HEK293 (cell line): ENCODE data around the gene LTBP1.

Source experiments
- CTCF ChIA-PET: fragments of 350-600 bp; formaldehyde crosslinking; extraction: SDS; loops from one replicate; lab custom pipeline; 2021; ENCODE audit warnings: antibody characterized with exemption; lab: Yijun Ruan, JAX
- POLR2A ChIA-PET: fragments of 300-600 bp; formaldehyde crosslinking; extraction: SDS; loops from one replicate; lab custom pipeline; 2020; ENCODE audit warnings: antibody characterized with exemption, inconsistent platforms; lab: Yijun Ruan, JAX
- H3K27ac ChIP-seq: fragments of 200-500 bp; sonication (Bioruptor generic); 2 replicates; pipeline ENCODE4 v1.5.1; 2014; ENCODE audit warnings: low read depth, low read length, control low read depth, inconsistent platforms; ENCODE audit errors: extremely low read depth
- H3K36me3 ChIP-seq, 2 experiments: fragments of 200-500 bp in 1 of 2; sonication (Bioruptor generic) in 1 of 2; 1 replicate in 1 of 2; 2 replicates in 1 of 2; pipeline ENCODE4 v1.5.1; 2014 to 2017; ENCODE audit warnings: inconsistent platforms in 2 of 2, low read length in 2 of 2; ENCODE audit not compliant: control insufficient read depth in 2 of 2, insufficient read depth in 1 of 2
- H3K4me1 ChIP-seq: fragments of 200-500 bp; sonication (Bioruptor generic); 2 replicates; pipeline ENCODE4 v1.5.1; 2014; ENCODE audit warnings: mild to moderate bottlenecking, low read length, inconsistent platforms; ENCODE audit not compliant: control insufficient read depth, insufficient read depth
- H3K4me3 ChIP-seq: 2 replicates; pipeline ENCODE4 v1.5.1; 2011; ENCODE audit warnings: low read depth, mild to moderate bottlenecking, control low read depth, low read length, moderate library complexity
- H3K9me3 ChIP-seq: fragments of 200-500 bp; sonication (Bioruptor generic); 2 replicates; pipeline ENCODE4 v1.5.1; 2014; ENCODE audit warnings: low read depth, low read length, inconsistent platforms; ENCODE audit not compliant: control insufficient read depth, insufficient read depth
- GLI4 ChIP-seq: fragments of 450-650 bp; formaldehyde crosslinking; IDR thresholded peaks from 2 replicates; pipeline ENCODE4 v1.5.1; 2016; ENCODE audit warnings: missing biosample characterization, missing genetic modification characterization
- IKZF3 ChIP-seq: fragments of 450-650 bp; IDR thresholded peaks from 2 replicates; pipeline ENCODE4 v1.5.0; 2018; ENCODE audit warnings: missing biosample characterization, mild to moderate bottlenecking, missing genetic modification characterization, moderate library complexity
- RBAK ChIP-seq: fragments of 450-650 bp; formaldehyde crosslinking; IDR thresholded peaks from 2 replicates; pipeline ENCODE4 v1.5.1; 2016; ENCODE audit warnings: missing biosample characterization, missing genetic modification characterization
- SETDB1 ChIP-seq: IDR thresholded peaks from one replicate; pipeline ENCODE4 v1.6.1; 2017; ENCODE audit warnings: mild to moderate bottlenecking, low read length, moderate library complexity, mixed read lengths; ENCODE audit not compliant: insufficient read length
- TRIM28 ChIP-seq: IDR thresholded peaks from 2 replicates; pipeline ENCODE4 v1.6.1; 2011; ENCODE audit warnings: low read length, control low read depth, borderline replicate concordance
- ZIC2 ChIP-seq: fragments of 450-650 bp; formaldehyde crosslinking; IDR thresholded peaks from 2 replicates; pipeline ENCODE4 v1.5.1; 2016; ENCODE audit warnings: missing biosample characterization, missing genetic modification characterization
- ZNF132 ChIP-seq: fragments of 450-650 bp; formaldehyde crosslinking; IDR thresholded peaks from 2 replicates; pipeline ENCODE4 v1.5.1; 2017; ENCODE audit warnings: missing biosample characterization, missing genetic modification characterization, borderline replicate concordance
- ZNF19 ChIP-seq: fragments of 450-650 bp; formaldehyde crosslinking; IDR thresholded peaks from 2 replicates; pipeline ENCODE4; 2016; ENCODE audit warnings: missing biosample characterization, missing genetic modification characterization, low read depth
- ZNF221 ChIP-seq: fragments of 450-650 bp; formaldehyde crosslinking; IDR thresholded peaks from 2 replicates; pipeline ENCODE4 v1.5.1; 2017; ENCODE audit warnings: missing biosample characterization, missing genetic modification characterization, borderline replicate concordance
- ZNF23 ChIP-seq: fragments of 450-650 bp; formaldehyde crosslinking; IDR thresholded peaks from 2 replicates; pipeline ENCODE4 v1.5.1; 2016; ENCODE audit warnings: missing biosample characterization, missing genetic modification characterization, borderline replicate concordance
- ZNF248 ChIP-seq: fragments of 450-650 bp; formaldehyde crosslinking; IDR thresholded peaks from 2 replicates; pipeline ENCODE4 v1.5.1; 2017; ENCODE audit warnings: missing biosample characterization, missing genetic modification characterization
- ZNF48 ChIP-seq: fragments of 450-650 bp; formaldehyde crosslinking; IDR thresholded peaks from 2 replicates; pipeline ENCODE4 v1.5.1; 2016; ENCODE audit warnings: missing biosample characterization, missing genetic modification characterization
- ZNF558 ChIP-seq: fragments of 450-650 bp; formaldehyde crosslinking; IDR thresholded peaks from 2 replicates; pipeline ENCODE4 v1.5.1; 2016; ENCODE audit warnings: missing biosample characterization, missing genetic modification characterization
- ZNF585B ChIP-seq: fragments of 450-650 bp; formaldehyde crosslinking; IDR thresholded peaks from 2 replicates; pipeline ENCODE4 v1.5.1; 2016; ENCODE audit warnings: missing biosample characterization, missing genetic modification characterization
- ZNF624 ChIP-seq: fragments of 450-650 bp; formaldehyde crosslinking; IDR thresholded peaks from 2 replicates; pipeline ENCODE4 v1.5.1; 2017; ENCODE audit warnings: missing biosample characterization, missing genetic modification characterization
- ZNF791 ChIP-seq: fragments of 450-650 bp; formaldehyde crosslinking; IDR thresholded peaks from 2 replicates; pipeline ENCODE4 v1.5.1; 2016; ENCODE audit warnings: missing biosample characterization, missing genetic modification characterization
- ZNF830 ChIP-seq: fragments of 450-650 bp; IDR thresholded peaks from 2 replicates; pipeline ENCODE4 v1.5.0; 2018; ENCODE audit warnings: missing biosample characterization, missing genetic modification characterization, low read depth, mild to moderate bottlenecking, moderate library complexity
- ZSCAN30 ChIP-seq: fragments of 450-650 bp; IDR thresholded peaks from 2 replicates; pipeline ENCODE4 v1.5.1; 2018; ENCODE audit warnings: missing biosample characterization, mild to moderate bottlenecking, missing genetic modification characterization, moderate library complexity
- TF ChIP-seq, protein P1 (sequence below): fragments of 450-650 bp; formaldehyde crosslinking; IDR thresholded peaks from 2 replicates; pipeline ENCODE4 v1.5.1; 2016; ENCODE audit warnings: missing biosample characterization, missing genetic modification characterization
- TF ChIP-seq, protein P2 (sequence below): IDR thresholded peaks from 2 replicates; pipeline ENCODE4 v1.6.1; 2011; ENCODE audit warnings: mild to moderate bottlenecking, low read depth, low read length, borderline replicate concordance
- TF ChIP-seq, protein P3 (sequence below): fragments of 450-650 bp; formaldehyde crosslinking; IDR thresholded peaks from 2 replicates; pipeline ENCODE4 v1.5.0; 2017; ENCODE audit warnings: missing biosample characterization, missing genetic modification characterization, borderline replicate concordance
- TF ChIP-seq, protein P4 (sequence below): fragments of 450-650 bp; formaldehyde crosslinking; conservative IDR thresholded peaks from 2 replicates; pipeline ENCODE4 v1.5.1; 2016; ENCODE audit warnings: low read depth, missing biosample characterization, missing genetic modification characterization
- TF ChIP-seq, protein P5 (sequence below): fragments of 450-650 bp; formaldehyde crosslinking; IDR thresholded peaks from 2 replicates; pipeline ENCODE4 v1.5.1; 2016; ENCODE audit warnings: missing biosample characterization, missing genetic modification characterization

The LTBP1 gene

DNA sequence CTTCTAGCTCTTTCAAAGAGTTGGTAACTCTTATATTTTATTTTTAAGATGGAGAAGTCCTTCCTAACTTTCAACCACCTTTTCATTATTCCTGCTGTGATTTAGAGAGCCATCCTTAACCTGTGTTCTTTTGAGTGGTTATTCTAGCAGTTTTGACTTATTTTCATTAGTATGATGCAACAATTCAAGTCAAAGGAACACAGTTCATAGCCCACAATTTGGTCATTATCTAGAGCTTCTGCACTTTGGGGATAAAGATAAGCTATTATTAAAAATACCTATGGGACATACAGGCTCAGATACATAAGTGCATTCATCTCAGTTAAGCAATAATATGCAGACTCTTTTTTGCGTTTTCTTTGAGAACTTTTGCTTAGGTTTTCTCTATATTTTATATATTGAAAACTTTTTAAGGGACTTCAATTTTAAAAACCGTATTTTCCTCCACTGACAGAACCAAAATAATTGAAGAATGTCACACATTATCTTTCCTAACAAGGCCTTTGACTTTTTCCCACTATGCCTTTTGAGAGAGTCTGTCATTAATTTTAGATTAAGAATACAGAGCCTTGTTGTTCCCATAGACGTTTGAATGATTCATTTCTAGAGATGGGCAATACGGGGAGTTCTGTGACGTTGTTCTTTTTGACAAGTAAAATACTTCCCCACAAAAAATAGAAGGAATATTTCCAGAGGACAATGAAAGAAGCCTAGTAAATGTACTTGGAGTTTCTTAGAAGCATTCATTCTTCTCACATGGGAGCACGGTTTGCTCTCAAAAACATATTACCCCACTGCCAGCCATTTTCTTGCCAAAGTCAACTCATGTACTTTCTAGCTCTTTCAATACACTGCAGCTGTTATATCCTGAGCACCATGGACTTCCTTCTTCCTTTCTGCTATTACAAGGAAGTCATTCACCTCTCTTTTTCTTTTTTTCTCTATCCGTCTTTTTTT, 486.8 kb downstream of the LTBP1 start:
- CTCF ChIA-PET, result interaction anchor here (0.6 to 2.2 kb wide), 4 partner anchors 8 to 139 kb away, joined by 3 to 9 read pairs (median 4); no protein-coding TSS in a partner anchor
- H3K36me3 ChIP-seq, result no peaks in the 10 kb centered on the region
- H3K9me3 ChIP-seq, result no peaks in the 10 kb centered on the region
- TF ChIP-seq SETDB1, result no peak
- no peak for TF ChIP-seq ZSCAN30 (tag by site-specific recombination)
- no peak for TF ChIP-seq ZNF221 (tag by site-specific recombination)
- no peak for TF ChIP-seq ZNF132 (tag by site-specific recombination)
- no peak for TF ChIP-seq ZNF19 (tag by site-specific recombination)
- TF ChIP-seq ZNF248 (tag by site-specific recombination), result no peak
- TF ChIP-seq, protein P1, sequence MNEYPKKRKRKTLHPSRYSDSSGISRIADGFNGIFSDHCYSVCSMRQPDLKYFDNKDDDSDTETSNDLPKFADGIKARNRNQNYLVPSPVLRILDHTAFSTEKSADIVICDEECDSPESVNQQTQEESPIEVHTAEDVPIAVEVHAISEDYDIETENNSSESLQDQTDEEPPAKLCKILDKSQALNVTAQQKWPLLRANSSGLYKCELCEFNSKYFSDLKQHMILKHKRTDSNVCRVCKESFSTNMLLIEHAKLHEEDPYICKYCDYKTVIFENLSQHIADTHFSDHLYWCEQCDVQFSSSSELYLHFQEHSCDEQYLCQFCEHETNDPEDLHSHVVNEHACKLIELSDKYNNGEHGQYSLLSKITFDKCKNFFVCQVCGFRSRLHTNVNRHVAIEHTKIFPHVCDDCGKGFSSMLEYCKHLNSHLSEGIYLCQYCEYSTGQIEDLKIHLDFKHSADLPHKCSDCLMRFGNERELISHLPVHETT (tag by site-specific recombination), result no peak
- no peak for TF ChIP-seq GLI4
- no peaks in the 10 kb centered on the region for H3K4me1 ChIP-seq
- H3K4me3 ChIP-seq, result no peak overlapping the region
- POLR2A ChIA-PET, result no interaction called here
- no peak overlapping the region for H3K27ac ChIP-seq

DNA sequence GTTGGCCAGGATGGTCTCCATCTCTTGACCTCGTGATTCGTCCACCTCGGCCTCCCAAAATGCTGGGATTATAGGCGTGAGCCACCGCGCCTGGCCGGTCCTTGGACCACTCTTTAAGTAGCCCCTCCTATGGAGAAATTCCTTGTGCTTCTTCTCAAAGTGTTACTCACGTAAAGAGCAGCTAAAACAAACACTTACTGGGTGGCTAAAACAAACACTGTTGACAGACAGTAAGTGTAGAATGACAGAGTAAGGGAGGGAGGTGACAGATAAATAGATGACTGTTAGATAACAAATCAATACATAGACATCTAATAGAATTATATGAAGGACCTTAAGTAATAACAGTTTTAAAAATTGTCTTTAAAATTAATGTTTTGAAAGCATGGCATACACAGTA, 488.8 kb downstream of the LTBP1 start:
- POLR2A ChIA-PET, result no interaction called here
- Histone ChIP-seq H3K4me3 (no peak overlapping the region), H3K27ac (no peak overlapping the region), H3K4me1 (no peaks in the 10 kb centered on the region), H3K36me3 (no peaks in the 10 kb centered on the region), H3K9me3 (no peaks in the 10 kb centered on the region)
- CTCF ChIA-PET, result no interaction called here
- no peak for TF ChIP-seq GLI4
- no peak for TF ChIP-seq ZIC2 (tag by site-specific recombination)
- TF ChIP-seq IKZF3 (tag by site-specific recombination), result no peak
- no peak for TF ChIP-seq ZNF23 (tag by site-specific recombination)
- TF ChIP-seq SETDB1, result no peak
- TF ChIP-seq ZNF585B, result no peak
- TF ChIP-seq, protein P2, sequence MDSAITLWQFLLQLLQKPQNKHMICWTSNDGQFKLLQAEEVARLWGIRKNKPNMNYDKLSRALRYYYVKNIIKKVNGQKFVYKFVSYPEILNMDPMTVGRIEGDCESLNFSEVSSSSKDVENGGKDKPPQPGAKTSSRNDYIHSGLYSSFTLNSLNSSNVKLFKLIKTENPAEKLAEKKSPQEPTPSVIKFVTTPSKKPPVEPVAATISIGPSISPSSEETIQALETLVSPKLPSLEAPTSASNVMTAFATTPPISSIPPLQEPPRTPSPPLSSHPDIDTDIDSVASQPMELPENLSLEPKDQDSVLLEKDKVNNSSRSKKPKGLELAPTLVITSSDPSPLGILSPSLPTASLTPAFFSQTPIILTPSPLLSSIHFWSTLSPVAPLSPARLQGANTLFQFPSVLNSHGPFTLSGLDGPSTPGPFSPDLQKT, result no peak
- TF ChIP-seq ZNF830, result no peak
- TF ChIP-seq TRIM28, result no peak
- TF ChIP-seq ZNF624 (tag by site-specific recombination), result no peak
- TF ChIP-seq ZNF791 (tag by site-specific recombination), result no peak
- TF ChIP-seq, protein P3, sequence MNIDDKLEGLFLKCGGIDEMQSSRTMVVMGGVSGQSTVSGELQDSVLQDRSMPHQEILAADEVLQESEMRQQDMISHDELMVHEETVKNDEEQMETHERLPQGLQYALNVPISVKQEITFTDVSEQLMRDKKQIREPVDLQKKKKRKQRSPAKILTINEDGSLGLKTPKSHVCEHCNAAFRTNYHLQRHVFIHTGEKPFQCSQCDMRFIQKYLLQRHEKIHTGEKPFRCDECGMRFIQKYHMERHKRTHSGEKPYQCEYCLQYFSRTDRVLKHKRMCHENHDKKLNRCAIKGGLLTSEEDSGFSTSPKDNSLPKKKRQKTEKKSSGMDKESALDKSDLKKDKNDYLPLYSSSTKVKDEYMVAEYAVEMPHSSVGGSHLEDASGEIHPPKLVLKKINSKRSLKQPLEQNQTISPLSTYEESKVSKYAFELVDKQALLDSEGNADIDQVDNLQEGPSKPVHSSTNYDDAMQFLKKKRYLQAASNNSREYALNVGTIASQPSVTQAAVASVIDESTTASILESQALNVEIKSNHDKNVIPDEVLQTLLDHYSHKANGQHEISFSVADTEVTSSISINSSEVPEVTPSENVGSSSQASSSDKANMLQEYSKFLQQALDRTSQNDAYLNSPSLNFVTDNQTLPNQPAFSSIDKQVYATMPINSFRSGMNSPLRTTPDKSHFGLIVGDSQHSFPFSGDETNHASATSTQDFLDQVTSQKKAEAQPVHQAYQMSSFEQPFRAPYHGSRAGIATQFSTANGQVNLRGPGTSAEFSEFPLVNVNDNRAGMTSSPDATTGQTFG (tag by site-specific recombination), result no peak
- TF ChIP-seq, protein P4, sequence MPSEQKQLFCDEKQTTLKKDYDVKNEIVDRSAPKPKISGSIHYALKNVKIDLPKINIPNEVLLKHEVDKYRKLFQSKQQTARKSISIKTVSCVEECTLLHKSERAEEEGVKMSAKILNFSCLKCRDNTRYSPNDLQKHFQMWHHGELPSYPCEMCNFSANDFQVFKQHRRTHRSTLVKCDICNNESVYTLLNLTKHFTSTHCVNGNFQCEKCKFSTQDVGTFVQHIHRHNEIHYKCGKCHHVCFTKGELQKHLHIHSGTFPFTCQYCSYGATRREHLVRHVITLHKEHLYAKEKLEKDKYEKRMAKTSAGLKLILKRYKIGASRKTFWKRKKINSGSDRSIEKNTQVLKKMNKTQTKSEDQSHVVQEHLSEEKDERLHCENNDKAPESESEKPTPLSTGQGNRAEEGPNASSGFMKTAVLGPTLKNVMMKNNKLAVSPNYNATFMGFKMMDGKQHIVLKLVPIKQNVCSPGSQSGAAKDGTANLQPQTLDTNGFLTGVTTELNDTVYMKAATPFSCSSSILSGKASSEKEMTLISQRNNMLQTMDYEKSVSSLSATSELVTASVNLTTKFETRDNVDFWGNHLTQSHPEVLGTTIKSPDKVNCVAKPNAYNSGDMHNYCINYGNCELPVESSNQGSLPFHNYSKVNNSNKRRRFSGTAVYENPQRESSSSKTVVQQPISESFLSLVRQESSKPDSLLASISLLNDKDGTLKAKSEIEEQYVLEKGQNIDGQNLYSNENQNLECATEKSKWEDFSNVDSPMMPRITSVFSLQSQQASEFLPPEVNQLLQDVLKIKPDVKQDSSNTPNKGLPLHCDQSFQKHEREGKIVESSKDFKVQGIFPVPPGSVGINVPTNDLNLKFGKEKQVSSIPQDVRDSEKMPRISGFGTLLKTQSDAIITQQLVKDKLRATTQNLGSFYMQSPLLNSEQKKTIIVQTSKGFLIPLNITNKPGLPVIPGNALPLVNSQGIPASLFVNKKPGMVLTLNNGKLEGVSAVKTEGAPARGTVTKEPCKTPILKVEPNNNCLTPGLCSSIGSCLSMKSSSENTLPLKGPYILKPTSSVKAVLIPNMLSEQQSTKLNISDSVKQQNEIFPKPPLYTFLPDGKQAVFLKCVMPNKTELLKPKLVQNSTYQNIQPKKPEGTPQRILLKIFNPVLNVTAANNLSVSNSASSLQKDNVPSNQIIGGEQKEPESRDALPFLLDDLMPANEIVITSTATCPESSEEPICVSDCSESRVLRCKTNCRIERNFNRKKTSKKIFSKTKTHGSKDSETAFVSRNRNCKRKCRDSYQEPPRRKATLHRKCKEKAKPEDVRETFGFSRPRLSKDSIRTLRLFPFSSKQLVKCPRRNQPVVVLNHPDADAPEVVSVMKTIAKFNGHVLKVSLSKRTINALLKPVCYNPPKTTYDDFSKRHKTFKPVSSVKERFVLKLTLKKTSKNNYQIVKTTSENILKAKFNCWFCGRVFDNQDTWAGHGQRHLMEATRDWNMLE (tag by site-specific recombination), result no peak
- no peak for TF ChIP-seq ZNF558 (tag by site-specific recombination)
- no peak for TF ChIP-seq ZNF48 (tag by site-specific recombination)
- TF ChIP-seq, protein P5, sequence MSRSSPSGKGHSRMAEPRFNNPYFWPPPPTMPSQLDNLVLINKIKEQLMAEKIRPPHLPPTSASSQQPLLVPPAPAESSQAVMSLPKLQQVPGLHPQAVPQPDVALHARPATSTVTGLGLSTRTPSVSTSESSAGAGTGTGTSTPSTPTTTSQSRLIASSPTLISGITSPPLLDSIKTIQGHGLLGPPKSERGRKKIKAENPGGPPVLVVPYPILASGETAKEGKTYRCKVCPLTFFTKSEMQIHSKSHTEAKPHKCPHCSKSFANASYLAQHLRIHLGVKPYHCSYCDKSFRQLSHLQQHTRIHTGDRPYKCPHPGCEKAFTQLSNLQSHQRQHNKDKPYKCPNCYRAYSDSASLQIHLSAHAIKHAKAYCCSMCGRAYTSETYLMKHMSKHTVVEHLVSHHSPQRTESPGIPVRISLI (tag by site-specific recombination), result no peak
- TF ChIP-seq RBAK (tag by site-specific recombination), result no peak
